DMS53 (cell line): ENCODE results near the gene OVAAL.
"Not testable (repeated sequence)": the region's sequence is repeated elsewhere in the genome, so short reads cannot be mapped to it uniquely, and the experiment has no call there.

Experiments
- DNase-seq: peaks from one replicate; lab custom pipeline; 2025; lab: John Stamatoyannopoulos, UW

Gene OVAAL

DNA sequence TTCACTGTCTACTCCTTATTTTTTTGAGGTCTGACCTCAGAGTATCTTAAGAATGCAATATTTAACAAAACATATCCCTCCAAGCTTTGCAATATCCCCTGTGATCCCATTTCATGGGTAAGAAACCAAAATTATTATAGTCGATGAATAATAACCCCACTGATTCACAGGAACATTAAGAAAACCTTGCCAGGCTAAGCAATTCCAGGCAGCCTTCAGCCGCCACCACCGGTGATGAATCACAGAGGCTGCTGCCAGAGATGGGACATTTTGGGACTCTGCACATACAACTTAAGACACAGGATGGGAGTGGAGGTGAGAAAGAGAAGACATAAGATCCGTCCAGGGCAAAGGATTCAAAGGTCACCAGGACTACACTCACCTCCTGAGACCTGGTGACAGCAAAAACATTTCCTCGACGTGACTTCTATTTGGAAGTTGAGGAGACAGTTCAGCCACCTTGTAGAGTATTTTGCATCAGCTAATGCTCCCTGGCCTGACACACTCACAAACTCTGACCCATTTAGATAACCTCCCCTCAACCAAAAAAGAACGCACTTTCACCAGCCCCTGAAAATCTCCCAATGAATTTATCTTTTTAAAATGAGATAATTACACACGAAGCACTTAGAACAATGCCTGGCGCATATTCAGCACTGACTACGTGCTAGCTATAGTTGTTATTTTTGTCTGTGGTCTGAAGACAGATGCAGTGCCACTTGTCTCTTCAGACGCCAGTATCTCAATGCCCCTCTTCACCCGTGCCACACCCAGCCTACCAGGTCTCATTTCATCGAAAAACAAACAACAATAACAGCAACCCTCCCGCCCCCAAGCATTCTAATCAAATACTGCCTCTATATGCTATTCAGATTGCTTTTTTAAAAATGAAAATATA, 17.8 kb upstream of the OVAAL start:
- no peak for DNase-seq

DNA sequence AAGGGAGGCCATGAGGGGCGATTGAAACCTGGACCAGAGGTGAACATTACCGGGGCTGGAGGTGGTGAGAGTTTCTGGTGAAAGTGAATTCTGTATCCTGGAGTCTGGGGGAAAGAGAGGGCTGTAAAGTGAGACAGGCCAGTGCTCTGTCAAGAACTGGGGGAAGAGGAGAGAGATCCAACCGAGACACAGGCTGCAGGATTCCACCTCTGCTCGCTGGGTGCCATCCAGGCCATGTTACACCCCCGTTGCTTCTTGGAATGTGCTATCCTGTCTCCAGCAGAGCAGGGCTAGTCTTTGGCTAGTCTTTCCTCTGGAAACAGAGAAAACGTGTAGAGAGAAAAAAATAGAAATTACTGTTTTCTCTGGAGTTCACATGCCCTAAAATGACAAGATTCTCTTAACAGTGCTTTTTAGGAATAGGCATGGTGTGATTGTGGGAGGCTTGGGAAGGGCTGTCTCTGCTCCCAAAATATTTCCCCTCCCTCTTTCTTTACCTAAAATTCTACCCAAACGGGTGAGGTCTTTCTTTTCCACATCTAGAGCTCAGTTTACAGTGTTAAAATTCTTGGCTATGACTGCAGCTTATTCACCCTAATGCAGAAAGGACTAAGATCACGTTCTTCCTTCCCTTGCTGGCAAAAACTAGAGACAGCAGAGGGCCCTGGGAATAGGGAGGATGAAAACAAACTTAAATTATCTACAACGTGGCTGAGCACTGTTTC, 16.5 kb upstream of the OVAAL start:
- DNase-seq: no peak

GRCh38 chr1:180542838-180543145, 16.0 kb upstream of the OVAAL start:
- DNase-seq: no peak

DNA sequence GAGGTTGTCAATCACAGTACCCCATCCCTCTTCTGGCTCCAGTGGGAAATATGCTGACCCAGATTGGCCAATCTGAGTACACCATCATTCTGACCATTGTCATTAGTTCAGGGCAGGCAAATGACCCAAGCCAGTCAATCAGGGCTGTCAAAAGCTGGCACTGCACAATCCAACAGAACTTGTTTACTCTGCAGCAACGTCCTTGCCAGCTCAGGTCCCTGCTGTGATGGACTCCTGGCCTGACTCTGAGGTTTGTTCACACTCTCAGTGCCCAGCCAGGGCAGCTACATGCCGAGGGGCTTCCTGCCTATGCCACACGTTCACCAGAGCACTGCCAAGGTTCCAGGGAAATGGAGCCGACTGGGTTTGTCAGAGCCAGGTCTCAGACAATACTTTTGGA, 14.7 kb upstream of the OVAAL start:
- DNase-seq: no peak

DNA sequence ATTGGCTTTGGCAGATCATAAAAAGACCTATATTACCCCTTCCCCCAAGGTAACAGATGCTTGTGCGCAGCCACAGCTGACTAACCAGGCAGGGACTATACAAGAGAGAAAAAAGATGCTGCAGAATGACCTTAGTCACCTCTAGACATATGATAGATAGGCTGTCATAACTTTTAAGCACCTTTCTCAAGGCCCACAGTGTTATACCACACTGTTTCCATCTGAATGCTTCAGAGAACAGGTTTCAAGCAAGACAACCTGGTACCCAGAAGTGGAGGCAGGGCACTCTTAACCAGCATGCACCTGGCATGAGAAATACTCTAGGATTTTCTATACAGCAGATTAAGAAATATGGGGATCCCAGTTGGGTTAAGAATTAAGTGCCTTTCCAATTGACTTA, 12.8 kb upstream of the OVAAL start:
- DNase-seq: no peak

- DNase-seq: peak; percentile 13
Observed at GRCh38 chr1:180548686-180549317, 10.0 kb upstream of the OVAAL start.

GRCh38 chr1:180549770-180550169, 9.0 kb upstream of the OVAAL start:
- not testable (repeated sequence) for DNase-seq

DNA sequence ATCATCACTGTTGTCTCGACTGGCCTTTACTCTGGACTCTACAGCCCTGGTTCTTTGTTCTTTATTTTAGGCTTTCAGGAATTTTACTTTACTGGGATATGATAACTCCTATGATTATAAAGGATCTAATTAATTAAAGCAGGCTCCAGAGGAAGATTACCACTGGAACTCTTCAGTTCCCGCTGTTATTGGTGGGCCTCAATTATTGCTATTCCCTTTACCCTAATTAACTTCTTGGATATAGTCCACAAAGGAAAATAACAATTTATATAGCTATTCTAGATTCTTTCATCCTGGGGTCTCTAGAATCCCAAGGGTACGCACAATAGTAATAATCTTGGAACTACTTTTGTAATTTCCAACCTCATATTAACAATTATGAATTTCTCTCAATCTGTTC, 8.5 kb upstream of the OVAAL start:
- DNase-seq: no peak

- no peak for DNase-seq
Observed at GRCh38 chr1:180551997-180552396, 6.8 kb upstream of the OVAAL start.

GRCh38 chr1:180553046-180553445, 5.7 kb upstream of the OVAAL start:
- DNase-seq: not testable (repeated sequence)

GRCh38 chr1:180555411-180555810, 3.4 kb upstream of the OVAAL start:
- no peak for DNase-seq

GRCh38 chr1:180560200-180560867, 1.6 kb downstream of the OVAAL start:
- DNase-seq: no peak

DNA sequence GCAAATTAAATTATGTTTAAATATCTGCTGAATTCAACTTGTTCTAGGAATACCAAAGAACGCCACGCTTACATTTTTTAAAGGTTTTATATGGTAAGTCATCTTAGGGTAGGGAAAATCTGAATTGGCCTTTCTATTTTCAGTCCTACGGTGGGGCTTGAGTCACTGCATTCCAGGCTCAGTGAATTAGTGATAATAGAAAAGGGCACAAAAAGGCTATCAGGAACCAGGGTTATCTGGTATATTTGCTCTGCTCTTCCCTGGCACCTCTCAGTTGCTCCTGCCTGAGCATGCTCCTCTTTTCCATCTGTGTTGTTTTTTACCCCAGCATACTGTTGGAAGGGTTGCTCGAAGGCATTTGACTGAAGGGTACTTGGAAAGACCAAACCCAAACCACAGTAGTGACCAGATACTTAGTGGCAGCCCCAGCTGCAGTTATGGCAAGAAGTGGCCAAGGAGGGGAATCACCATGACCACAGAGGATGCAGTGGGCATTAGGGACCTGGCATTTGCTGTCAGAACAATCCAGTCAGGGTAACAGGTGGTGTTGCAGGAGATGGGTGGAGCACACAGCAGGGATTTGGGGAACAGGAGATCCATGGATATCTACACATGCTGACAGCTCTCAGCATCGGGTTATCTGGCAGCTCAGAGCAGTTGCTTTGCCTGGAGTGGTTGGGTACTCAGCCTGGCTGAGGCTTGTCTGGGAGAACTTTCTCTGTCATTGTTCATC, 2.3 kb downstream of the OVAAL start:
- DNase-seq: no peak

- peak; percentile 18 for DNase-seq
Observed at GRCh38 chr1:180562640-180563025, 3.9 kb downstream of the OVAAL start.

GRCh38 chr1:180563026-180563827, 4.5 kb downstream of the OVAAL start:
- DNase-seq: peak; percentile 52

GRCh38 chr1:180565121-180565871, 6.5 kb downstream of the OVAAL start:
- DNase-seq: no peak

GRCh38 chr1:180566026-180566425, 7.3 kb downstream of the OVAAL start:
- no peak for DNase-seq

GRCh38 chr1:180566495-180566894, 7.7 kb downstream of the OVAAL start:
- no peak for DNase-seq

- no peak for DNase-seq
Observed at GRCh38 chr1:180567654-180568053, 8.9 kb downstream of the OVAAL start.

- no peak for DNase-seq
Observed at GRCh38 chr1:180568184-180568583, 9.4 kb downstream of the OVAAL start.
